COR-L47 (cell line): Measurements from ENCODE around the gene PANX1.
"Not testable (repeated sequence)": the region's sequence is repeated elsewhere in the genome, so short reads cannot be mapped to it uniquely, and the experiment has no call there.

ENCODE experiments used
- DNase-seq: peaks from one replicate; lab custom pipeline; 2025; lab: John Stamatoyannopoulos, UW

The PANX1 gene

DNA sequence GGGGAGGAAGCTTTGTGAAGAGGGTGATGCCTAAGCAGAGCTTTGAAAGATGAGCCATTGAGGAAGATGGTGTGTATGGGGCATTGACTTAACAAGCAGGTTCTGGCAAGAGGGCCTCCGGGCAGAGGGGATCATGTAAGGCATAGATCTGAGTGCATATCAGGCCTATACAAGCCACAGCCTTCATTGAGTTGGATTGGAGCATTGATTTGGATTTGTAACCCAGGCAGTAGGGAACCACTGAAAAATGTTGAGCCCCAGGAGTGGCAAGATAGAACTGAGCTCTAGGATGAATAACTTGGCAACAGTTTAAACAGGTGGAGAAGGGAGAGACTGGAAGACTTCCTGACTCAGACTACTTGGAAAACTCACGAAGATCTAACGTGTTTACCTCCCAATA lies 21.4 kb downstream of the PANX1 start:
- DNase-seq = no peak

DNA sequence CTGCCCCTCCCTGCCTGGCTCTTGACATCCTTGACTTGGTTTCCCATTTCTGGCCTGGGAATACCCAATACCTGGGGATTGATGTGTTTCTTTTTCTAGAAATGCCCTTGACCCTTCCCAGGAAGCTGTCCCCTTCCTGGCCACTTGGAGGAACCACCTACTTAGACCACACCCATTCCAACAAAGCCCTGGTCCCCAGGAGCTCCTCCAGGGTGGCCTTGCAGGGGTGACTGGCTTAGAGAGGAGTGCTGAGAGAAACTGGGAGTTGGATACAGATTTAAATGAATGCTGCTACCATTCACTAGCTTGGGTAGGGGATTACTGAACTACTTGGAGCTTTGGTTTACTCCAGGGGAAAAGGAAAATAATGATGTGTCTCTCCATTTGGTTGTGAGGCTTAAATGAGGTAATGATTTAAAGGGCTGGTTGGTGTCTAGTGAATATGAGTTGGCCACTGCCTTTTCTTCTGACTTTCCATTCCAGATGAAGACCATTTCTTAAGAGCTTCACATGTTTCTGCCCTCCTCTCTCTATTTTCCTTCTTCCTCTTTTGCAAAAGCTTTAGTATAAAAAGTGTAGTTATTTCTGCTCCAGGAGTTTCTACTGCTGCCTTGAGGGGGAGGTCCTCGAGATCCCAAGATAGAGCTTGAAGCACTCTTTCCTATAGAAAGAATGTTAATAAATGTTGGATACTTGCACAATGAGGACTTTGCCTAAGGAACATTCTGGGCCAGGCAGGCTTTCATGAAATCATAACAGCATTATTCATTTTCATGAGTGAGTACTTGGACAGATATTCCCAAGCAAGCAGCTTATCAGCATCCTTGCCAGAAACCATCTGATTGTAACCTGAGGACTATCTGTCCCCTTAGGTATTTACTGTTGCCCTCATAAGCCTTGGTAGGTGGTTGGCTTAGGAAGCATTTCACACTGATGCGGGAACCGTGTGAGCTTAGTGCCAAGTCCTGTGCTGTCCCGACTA lies 22.4 kb downstream of the PANX1 start:
- DNase-seq = no peak

DNA sequence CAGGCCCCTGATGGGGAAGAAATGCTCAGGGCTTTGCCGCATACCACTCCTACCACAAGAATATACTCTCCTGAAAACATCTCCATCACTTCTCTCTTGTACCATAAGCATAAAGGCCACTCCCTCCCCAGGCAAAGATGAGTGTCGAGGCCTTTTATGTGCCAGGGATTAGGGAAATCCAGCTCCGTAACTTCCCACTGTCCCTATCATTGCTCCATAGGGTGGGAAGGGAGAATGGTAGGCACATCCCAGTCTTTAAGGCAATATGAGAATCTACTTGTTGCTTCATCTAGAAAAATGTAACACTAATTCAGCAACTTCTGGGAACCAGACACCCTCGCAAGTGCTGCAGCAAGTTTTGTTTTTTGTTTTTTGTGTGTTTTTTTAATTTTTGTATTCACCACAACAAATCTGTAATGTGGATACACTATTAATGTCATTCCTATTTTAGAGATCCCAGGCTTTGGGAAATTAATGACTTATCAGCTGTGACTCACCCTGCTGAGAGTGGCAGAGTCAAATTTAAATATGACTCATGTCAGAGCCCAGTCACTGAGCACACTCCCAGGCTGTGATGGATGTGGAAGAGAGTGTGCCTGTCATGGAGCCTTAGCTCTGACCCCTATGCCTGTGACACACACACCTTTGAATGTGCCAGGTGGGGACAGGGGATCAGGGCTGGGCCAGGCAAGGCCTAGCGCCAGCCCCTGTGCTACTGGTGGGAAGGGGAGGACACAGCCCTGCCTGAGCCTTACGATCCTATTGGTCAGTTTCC lies 23.4 kb downstream of the PANX1 start:
- DNase-seq = no peak

DNA sequence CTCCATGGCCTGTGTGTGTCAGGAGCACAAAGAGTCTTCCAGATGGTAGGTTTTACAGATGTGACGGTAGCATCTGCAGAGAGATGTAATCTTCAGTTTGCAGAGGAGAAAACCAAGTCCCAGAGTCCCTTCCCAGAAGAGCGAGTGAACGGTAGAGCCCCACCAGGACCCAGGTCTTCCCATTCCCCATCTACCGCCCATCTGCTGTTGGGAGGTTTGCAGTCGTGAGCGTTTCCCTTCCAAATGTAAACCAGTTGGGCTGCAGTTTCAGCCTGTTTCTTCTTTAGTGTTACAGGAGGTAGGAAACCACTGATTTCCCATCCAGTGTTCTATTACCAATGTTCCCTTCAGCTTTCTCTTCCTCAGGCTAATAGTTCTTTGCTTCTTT lies 24.0 kb downstream of the PANX1 start:
- DNase-seq = no peak

DNA sequence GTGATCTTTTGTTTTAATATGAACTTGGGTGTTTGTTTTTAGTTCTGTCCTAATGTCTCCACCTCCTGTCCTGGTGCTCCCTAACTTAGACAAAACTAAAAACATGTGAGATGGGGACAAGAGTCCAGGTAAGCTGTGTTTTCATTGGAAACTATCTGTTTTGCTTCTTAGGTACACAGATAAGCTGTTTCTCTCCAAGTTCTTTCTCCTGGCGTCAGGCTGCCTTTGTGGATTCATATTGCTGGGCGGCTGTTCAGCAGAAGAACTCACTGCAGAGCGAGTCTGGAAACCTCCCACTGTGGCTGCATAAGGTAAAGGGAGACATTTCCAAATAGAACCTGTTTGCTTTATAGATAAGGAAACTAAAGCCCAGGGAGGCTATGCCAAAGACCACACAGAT lies 24.7 kb downstream of the PANX1 start:
- no peak for DNase-seq

DNA sequence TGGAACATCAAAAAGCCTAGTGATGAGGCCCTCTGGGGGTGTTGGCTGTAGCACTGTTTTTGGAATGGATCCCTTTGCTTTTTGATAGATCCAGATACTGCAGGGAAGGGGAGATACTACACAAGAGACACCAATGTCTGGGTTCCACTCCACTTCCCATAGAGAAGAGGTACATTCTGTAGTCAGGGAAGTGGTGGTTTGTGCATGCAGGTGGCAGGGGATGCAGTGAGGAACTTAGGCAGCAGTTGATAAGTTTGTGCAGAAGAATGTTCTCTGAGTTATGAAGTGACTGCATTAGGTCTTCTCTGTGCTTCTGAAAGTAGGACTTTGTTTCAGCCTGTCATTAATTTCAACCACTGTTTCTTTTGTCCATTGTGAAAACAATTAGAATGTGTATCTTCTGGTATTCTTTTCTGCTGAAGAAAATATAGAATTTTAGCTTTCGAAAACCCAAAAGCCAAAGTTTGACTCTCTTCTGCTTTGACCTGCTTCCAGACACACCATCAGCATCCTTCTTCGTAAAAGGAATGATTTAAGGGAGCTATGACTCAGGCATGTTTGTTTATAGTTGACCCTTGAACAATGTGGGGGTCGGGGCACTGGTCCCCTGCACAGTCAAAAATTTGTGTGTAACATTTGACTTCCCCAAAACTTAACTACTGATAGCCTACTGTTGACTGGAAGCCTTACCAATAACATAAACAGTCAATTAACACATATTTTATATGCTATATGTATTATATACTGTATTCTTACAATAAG lies 25.6 kb downstream of the PANX1 start:
- DNase-seq = no peak

DNA sequence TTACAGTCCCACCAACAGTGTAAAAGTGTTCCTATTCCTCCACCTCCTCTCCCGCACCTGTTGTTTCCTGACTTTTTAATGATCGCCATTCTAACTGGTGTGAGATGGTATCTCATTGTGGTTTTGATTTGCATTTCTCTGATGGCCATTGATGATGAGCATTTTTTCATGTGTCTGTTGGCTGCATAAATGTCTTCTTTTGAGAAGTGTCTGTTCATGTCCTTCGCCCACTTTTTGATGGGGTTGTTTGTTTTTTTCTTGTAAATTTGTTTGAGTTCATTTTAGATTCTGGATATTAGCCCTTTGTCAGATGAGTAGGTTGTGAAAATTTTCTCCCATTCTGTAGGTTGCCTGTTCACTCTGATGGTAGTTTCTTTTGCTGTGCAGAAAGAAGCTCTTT lies 28.7 kb downstream of the PANX1 start:
- DNase-seq = not testable (repeated sequence)

DNA sequence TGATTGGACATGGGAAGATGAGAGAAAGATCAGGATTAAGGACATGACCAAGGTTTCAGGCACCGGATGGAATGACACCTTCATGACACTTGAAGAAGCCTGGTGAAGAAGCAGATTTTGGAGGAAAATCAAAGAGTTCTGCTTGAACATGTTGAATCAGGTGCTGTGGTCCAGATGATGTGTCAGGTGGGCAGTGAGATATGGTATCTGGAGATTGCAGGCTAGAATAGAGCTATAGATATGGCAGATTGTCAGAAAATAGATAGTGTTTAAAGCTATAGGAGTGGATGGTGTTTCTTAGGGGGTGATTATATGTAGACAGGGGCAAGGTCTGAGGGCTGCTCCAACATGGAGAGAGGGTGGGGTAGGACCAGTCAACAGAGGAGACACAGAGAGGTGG lies 40.2 kb downstream of the PANX1 start:
- DNase-seq = no peak

DNA sequence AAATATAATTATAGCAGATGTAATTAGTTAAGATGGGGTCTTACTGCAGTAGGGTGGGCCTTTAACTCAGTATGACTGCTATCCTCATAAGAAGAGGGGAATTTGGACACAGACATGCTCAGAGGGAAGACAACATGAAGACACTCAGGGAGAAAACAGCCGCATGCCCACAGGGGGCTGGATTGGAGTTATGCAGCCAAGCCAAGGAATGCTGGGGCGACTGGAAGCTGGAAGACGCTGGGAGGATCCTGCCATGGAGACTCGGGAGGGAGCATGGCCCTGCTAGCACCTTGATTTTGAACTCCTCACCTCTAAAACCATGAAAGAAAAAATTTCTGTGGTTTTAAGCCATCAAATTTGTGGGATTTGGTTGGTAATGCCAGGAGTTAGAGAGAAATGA lies 40.9 kb downstream of the PANX1 start:
- no peak for DNase-seq

DNA sequence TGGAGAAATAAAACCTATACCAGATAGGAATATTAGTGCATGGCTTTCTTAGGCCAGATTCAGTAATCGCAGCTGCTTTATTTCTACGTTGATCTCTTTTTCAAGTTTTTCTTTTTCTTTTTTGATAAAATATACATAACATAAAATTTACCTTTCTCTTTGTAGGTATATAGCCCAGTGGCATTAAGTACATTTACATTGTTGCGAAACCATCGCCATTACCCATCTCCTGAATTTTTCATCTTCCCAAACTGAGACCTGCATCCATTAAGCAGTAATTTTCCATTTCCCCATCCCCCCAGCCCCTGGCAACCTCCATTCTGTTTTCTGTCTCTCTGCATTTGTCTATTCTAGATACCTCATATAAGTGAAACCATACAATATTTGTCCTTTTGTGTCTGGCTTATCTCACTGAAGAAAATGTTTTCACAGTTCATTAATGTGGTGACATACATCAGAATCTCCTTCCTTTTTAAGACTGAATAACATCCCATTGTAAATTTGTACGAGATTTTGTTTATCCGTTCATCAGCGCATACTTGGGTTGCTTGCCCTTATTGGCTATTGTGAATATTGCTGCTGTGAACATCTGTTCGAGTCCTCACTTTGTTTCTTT lies 41.4 kb downstream of the PANX1 start:
- DNase-seq = no peak

DNA sequence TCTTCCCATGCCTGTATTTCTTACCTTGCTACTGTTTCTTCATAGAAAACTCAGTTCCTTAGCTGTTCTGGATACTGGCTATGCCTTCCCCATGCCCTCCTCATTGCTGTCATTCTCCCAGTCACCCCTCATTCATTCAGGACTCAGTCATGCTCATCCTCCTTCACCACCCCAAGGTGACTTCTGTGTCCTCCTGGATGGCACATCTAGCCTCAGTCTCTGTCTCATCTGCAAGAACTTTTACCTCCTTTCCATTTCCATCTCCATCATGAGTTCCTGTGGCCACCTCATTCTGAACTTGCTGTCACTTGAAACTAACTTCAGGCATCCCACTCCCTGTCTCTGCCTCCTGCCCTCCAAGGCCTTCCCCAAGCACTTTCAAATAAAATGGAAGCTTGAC lies 42.3 kb downstream of the PANX1 start:
- DNase-seq = no peak

DNA sequence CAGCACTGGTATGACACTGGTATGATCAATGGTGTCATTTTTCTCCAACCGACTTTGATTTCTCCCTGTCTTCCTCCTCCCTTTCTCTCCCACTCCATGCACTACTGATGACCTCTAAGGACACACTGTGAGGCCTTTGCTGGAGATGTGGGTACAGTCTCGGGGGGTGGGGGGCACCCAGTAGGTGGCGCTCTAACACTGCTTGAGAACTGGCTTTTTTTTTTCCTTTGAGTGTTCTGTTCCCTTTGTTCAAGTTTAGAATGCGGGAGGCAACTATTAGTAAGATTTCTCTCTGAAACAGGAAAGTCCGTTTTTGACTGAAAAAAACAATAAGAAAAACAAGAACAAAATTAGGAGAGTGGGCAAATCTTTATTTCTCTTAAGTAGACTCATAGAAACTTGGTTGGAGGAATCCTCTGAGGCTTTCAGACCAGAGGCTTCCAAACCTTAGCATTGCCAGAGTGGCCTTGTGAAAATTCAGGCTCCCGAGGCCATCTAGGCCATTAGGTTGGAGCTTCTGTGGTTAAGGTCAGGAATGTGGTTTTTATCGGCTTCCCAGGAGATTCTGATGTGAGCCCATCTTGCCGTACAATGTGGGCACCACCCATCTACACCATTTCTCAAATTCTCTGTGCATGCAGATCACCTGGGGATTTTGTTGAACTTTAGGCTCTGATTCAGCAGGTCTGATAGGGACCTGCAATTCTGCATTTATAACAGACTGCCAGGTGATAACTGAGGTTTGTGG lies 43.2 kb downstream of the PANX1 start:
- DNase-seq = peak; percentile 48

DNA sequence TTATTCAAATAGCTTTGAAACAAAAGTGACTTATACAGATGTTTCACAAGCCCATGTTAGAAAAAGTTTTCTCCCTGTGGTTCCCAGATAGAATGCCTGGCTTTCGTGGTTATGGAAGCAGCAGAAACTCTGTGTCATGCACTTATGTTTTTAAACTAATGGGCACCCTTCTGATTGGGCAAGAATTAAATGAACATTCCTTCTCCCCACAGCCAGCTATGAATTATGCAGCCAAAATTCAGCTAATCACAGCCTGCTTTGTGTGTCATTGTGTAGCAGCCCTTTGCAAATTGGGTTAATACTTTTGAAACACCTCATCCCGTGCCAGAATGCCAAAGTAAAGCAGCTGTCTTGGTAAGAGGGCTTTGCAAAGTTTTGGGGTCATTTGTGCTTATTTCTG lies 46.9 kb downstream of the PANX1 start:
- no peak for DNase-seq

DNA sequence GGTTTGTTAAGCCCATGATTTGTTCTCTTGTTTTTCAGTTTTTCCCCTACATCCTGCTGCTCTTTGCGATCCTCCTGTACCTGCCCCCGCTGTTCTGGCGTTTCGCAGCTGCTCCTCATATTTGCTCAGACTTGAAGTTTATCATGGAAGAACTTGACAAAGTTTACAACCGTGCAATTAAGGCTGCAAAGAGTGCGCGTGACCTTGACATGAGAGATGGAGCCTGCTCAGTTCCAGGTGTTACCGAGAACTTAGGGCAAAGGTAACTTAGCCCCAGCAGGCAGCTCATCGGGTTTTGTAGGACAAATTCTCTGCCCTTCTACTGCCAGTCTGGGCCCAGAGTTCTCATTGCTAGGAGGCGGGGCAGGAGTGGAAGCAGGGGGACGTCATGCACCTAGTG lies 49.7 kb downstream of the PANX1 start:
- DNase-seq = no peak

DNA sequence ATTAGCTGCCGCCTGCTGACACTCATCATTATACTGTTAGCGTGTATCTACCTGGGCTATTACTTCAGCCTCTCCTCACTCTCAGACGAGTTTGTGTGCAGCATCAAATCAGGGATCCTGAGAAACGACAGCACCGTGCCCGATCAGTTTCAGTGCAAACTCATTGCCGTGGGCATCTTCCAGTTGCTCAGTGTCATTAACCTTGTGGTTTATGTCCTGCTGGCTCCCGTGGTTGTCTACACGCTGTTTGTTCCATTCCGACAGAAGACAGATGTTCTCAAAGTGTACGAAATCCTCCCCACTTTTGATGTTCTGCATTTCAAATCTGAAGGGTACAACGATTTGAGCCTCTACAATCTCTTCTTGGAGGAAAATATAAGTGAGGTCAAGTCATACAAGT lies 51.1 kb downstream of the PANX1 start:
- no peak for DNase-seq

DNA sequence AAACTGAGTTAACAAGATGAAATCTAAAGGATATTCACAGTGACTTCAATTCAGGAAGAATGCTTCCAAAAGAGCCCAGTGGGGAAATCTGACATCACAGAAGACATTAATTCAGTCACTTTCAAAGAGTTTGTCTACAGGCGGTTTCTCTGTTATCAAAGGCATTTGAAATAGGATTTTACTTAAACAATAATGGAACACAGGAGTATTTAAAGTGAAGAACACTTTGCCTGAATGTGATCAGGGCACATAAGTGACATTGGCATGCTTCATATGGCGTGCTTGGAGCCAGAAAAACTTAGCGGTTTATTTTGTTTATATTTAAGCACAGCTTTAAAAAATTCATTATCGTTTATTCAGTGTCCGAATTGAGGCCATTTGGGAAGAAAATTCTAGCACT lies 52.9 kb downstream of the PANX1 start:
- no peak for DNase-seq

DNA sequence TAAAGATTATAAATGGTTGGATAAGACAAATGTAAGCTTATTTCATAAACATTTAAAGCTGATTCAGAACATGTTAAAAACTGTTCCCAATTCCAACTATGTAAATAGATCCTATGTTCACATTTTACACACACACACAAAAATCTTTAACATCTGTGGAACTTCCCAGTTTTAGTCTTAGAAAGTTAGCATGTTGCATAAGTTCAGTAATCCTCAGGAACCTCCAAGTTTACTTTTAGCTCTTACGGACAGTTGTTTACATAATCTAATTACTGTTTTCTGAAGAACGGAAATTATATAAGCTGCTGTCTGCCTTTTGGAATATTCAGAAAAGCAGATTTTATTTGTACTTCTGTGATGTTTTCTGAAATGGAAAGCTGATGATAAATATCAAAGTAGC lies 53.3 kb downstream of the PANX1 start:
- DNase-seq = no peak

DNA sequence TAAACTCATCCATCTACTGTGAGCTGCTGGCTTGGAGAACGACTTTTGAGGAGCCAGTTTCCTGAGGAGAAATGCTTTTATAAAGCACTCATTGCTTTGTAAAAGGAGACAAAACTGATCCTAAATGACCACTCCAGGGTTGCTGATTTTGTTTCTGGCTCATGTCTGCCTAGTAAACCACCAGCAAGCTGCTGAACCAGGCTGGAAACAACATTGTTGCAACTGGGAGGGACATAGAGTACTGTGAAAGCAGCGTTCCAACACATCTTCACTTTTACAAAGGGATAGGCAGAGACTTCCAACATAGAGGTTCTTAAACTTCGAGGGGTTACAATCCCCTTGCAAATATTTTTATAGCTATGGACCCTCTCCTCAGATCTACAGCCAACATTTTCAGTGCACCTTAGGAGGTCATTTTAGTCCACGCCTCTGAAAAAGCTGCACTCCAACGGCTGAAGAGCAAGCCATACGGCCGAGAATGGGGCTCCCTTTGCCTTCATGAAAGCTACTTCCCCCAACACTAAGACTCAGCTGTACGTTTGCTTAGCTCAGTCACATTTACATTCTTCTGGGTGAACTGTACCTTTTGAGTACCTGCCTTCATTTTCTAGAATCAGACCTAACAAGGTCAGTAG lies 54.7 kb downstream of the PANX1 start:
- no peak for DNase-seq

DNA sequence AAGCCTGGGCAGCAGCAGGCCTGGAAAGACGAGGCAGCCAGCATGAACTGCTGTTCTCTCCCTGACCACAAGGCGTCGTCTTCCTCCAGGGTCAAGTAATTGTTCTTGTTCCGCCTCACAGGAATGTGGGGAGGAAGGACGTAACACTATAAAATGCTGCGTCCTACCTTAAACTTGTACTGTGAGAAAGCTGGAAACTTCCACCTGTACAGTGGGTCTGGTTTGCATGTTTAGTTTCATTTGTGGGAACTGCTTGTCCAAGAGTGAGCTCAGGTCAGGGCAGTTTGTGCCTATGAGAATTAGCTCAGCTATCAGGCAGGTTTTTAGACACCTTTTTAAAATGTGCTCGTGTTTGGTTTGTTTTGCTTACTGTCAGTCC lies 55.2 kb downstream of the PANX1 start:
- DNase-seq = peak; percentile 41

DNA sequence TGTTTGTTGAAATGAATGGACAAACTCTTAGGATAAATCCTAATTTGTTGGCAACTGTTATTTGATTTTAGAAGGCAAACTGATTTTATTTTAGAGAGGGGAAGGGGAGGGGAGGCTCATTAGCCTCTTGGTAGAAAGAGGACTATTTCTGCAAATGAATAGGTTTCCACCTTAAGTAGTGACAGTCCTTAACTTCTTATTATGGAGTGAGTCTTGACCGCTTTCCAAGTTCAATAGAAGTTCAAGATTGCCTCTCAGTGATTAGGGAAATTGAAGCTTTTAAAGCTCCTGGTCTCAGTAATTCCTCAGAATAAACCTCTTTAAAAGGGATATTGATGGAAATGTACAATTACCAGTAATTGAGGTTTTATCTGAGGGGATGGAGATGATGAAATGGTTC lies 55.7 kb downstream of the PANX1 start:
- no peak for DNase-seq

DNA sequence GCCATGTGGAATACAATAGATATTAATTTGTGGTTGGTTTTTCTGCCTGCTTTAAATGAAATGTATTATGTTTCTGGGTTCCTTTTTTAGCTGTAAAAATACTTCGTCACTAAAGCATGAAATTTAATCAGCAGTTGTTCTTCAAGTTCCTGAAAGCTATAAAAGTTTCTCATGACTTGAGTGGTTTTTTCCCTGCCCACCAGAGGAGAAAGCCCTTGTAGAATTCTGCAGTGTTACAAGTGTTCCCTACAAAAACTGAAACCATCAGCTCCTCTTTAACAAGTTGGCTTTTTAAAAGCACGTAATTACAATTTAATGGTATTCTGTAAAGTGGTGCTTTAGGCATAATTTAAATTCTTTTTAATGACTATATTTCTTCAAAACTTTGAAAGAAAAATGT lies 56.2 kb downstream of the PANX1 start:
- DNase-seq = no peak
